ENCODE data around the gene PLSCR2.

DNA sequence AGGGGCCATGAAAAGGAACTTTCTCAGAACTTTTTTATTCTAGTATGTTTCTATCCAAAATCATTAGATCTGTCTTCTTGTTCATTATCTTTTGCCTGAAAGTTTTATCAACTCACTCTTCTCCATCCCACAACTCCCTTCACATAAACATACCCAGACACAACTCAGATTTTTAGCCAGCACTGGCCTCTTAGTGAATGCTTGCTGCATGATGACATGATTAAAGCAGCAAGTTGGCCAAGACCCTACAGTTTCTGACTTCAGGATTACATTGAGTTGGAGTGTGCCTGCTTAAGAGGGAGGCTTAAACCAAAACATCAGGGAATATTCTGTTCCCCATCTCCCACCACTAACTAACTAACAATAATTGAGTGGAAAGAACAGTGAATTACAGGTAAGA lies 38.1 kb downstream of the PLSCR2 start:
- TF ChIP-seq, protein P1, sequence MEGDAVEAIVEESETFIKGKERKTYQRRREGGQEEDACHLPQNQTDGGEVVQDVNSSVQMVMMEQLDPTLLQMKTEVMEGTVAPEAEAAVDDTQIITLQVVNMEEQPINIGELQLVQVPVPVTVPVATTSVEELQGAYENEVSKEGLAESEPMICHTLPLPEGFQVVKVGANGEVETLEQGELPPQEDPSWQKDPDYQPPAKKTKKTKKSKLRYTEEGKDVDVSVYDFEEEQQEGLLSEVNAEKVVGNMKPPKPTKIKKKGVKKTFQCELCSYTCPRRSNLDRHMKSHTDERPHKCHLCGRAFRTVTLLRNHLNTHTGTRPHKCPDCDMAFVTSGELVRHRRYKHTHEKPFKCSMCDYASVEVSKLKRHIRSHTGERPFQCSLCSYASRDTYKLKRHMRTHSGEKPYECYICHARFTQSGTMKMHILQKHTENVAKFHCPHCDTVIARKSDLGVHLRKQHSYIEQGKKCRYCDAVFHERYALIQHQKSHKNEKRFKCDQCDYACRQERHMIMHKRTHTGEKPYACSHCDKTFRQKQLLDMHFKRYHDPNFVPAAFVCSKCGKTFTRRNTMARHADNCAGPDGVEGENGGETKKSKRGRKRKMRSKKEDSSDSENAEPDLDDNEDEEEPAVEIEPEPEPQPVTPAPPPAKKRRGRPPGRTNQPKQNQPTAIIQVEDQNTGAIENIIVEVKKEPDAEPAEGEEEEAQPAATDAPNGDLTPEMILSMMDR (IDR thresholded peaks at IDR 0.05; ENCODE audit: insufficient read depth, low read length, poor library complexity, severe bottlenecking): no peak
- no peak for TF ChIP-seq EZH2phosphoT487 (conservative IDR thresholded peaks at IDR 0.05; ENCODE audit: low read length)
